Measurements from ENCODE around the gene BAIAP3. TPM values are rescaled to one million over a fixed set of nuclear protein-coding genes. Genes with fewer than 3 reads are reported as not detected.

BAIAP3 gene
- 1 to 10 TPM; 1.5 to 5.4 (median 2.4) TPM for total RNA-seq

- intact Hi-C loops (cut with DNase I; ENCODE audit: low total_unique reads) = no loop called here
- TF ChIP-seq POLR2A (IDR thresholded peaks at IDR 0.05) = no peak
- no peak for TF ChIP-seq CTCF (IDR thresholded peaks at IDR 0.05)
- no peak within 1 kb of the TSS for H3K4me3 ChIP-seq (ENCODE audit: low read depth, poor library complexity, severe bottlenecking)
- WGBS, 2 donors = 2% methylated on average over 17 to 21 of the region's 83 CpGs
- DNase-seq (ENCODE audit: low spot score in 2 of 2) = no peak
These were observed at the start of gene BAIAP3 for GRCh38 chr16:1333149-1333812. TSS of gene BAIAP3 (plus strand) at chr16:1333645. CDS start at chr16:1338550, 4,905 bp downstream.

GRCh38 chr16:1283996-1284616 lies 49.3 kb upstream of the BAIAP3 start:
- WGBS, 2 donors = 65 to 75% methylated on average over 12 to 16 of the region's 16 CpGs
- H3K4me3 ChIP-seq (ENCODE audit: low read depth, poor library complexity, severe bottlenecking) = no peak overlapping the region
- TF ChIP-seq CTCF (IDR thresholded peaks at IDR 0.05) (no peak), POLR2A (IDR thresholded peaks at IDR 0.05) (no peak)
- DNase-seq (ENCODE audit: low spot score in 2 of 2) = no peak
- intact Hi-C loops (cut with DNase I; ENCODE audit: low total_unique reads) = no loop called here

DNA sequence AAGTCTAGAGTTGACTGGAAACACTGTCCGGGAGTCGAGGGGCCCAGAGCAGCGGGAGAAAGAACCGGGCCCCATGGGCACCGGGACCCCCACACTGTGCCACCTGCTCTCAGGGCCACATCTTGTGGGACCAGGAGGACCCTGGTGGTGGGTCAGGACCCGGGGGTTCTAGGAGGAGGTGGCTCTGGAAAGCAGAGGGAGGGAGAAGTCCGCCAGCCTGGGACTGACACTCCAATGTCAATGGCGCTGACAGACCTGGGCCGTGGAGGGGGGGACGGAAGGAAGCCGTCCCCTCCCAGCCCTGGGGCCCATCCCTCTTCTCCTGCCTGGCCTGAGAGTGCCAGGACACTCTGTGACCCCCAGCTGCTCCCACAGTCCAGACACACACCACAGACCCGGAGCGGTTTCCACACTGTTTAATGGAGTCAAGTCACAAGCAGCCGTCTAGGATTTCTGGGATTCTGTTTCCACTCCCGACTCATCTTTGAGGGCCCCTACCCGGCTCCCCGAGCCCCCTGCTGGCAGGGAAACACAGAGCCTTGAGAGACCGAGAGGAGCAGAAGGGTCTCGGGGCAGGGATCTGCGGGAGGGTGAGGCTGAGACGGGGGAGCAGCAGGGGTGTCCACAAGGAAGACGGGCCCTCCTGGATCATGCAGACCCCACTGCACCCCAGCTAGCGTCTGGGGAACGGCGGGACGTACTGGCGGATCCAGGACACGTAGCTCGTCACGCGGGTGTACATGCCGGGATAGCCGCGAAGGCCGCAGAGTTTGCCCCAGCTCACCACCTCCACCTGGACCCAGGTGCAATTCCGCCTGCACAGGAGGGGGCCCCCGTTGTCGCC lies 47.6 kb upstream of the BAIAP3 start:
- WGBS, 2 donors = 68 to 71% methylated on average over 36 to 37 of the region's 38 CpGs
- TF ChIP-seq CTCF (IDR thresholded peaks at IDR 0.05) (no peak), POLR2A (IDR thresholded peaks at IDR 0.05) (no peak)
- H3K4me3 ChIP-seq (ENCODE audit: low read depth, poor library complexity, severe bottlenecking) = no peak overlapping the region
- DNase-seq (ENCODE audit: low spot score in 2 of 2) = no peak
- intact Hi-C loops (cut with DNase I; ENCODE audit: low total_unique reads) = no loop called here

- WGBS, 2 donors = 80 to 92% methylated on average over 12 to 25 of the region's 25 CpGs
- TF ChIP-seq CTCF (IDR thresholded peaks at IDR 0.05) (no peak), POLR2A (IDR thresholded peaks at IDR 0.05) (no peak)
- intact Hi-C loops (cut with DNase I; ENCODE audit: low total_unique reads) = no loop called here
- DNase-seq (ENCODE audit: low spot score in 2 of 2) = no peak
- H3K4me3 ChIP-seq (ENCODE audit: low read depth, poor library complexity, severe bottlenecking) = no peak overlapping the region
These were observed 46.8 kb upstream of the BAIAP3 start for GRCh38 chr16:1286513-1287094.

GRCh38 chr16:1287982-1288670 lies 45.3 kb upstream of the BAIAP3 start:
- 36 to 37% methylated on average over 35 to 40 of the region's 40 CpGs for WGBS, 2 donors
- TF ChIP-seq POLR2A (IDR thresholded peaks at IDR 0.05) = no peak
- no peak for TF ChIP-seq CTCF (IDR thresholded peaks at IDR 0.05)
- H3K4me3 ChIP-seq (ENCODE audit: low read depth, poor library complexity, severe bottlenecking) = no peak overlapping the region
- DNase-seq (ENCODE audit: low spot score in 2 of 2) = no peak
- intact Hi-C loops (cut with DNase I; ENCODE audit: low total_unique reads) = no loop called here
